Retinal pigment epithelial cell (primary cell): Measurements from ENCODE around the gene RCE1.

Experiments
- DNase-seq: peaks from one replicate; pipeline ENCODE4 v3.0.0-alpha.2; 2010; ENCODE audit warnings: low read depth
- H3K4me3 ChIP-seq: 2 replicates; pipeline ENCODE4 v1.5.1; 2011; ENCODE audit warnings: mild to moderate bottlenecking, low read length, control low read depth, moderate library complexity
- TF ChIP-seq, protein P1 (sequence below): conservative IDR thresholded peaks from 2 replicates; pipeline ENCODE4 v1.5.1; 2011; ENCODE audit warnings: low read depth, low read length, control low read depth, inconsistent platforms

The RCE1 gene

DNA sequence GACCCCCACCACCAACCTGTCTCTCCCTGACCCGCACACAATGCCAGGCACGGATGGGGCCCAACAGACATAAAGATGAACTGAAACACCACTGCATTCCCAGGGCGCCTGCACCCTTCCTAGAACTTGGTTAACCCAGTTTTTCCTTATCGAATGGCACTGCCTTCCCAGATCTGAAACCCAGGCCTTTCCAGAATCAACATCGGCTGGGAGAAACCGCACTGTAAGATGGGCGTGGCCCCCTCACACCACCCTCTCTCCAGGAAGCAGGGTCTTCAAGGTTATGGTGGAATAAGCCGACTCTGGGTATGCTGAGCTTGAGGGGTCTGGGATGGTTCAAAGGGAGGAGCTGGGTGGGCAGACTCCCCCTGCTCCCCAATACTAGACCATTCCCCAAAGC, 36.8 kb downstream of the RCE1 start:
- TF ChIP-seq, protein P1, sequence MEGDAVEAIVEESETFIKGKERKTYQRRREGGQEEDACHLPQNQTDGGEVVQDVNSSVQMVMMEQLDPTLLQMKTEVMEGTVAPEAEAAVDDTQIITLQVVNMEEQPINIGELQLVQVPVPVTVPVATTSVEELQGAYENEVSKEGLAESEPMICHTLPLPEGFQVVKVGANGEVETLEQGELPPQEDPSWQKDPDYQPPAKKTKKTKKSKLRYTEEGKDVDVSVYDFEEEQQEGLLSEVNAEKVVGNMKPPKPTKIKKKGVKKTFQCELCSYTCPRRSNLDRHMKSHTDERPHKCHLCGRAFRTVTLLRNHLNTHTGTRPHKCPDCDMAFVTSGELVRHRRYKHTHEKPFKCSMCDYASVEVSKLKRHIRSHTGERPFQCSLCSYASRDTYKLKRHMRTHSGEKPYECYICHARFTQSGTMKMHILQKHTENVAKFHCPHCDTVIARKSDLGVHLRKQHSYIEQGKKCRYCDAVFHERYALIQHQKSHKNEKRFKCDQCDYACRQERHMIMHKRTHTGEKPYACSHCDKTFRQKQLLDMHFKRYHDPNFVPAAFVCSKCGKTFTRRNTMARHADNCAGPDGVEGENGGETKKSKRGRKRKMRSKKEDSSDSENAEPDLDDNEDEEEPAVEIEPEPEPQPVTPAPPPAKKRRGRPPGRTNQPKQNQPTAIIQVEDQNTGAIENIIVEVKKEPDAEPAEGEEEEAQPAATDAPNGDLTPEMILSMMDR, result no peak
- H3K4me3 ChIP-seq, result no peak overlapping the region
- DNase-seq, result no peak

DNA sequence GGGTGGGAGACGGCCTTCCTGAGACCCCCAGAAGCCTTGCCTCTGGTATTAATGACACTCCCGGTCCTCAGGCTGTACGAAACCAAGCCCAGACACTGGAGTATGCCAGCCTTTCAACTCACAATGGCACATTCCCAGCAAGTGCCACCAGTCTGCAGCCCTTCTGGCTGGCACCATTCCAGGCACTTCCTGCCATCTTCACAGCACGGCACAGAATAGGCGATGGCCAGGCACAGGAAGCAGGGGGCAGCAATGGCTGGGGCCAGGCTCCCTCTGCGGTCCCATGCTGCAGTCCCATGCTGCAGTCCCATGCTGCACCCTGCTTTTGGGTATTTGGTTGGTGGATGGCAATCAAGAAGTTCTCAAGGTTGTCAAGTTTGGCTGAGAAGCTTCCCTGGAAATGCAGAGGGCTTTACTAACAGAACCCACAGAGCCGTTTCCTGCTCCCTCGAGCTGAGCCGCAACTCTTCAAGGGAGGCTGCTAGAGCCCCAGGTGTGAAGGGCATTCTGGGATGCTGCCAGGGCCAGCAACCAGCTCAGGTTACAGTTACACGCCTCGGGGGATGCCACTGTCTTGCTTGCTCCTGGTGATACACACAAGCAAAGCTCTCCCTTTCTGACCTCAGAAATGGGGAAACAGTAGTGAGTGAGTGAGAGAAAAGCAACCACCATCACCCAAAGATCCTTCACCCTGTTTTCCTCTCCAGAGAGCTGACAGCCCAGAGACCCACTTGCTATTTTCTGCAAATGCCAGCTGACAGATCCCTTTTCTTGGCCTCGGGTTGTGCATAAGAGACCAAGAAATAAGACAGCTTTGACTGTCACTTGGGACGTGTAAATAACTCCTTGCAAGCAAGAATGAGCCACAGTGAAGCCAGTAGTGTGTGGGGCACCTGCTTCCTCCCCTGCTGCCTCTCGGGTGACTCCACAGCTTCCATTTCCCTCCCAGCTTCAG, 37.5 kb downstream of the RCE1 start:
- TF ChIP-seq, protein P1, result no peak
- no peak for DNase-seq
- no peak overlapping the region for H3K4me3 ChIP-seq

DNA sequence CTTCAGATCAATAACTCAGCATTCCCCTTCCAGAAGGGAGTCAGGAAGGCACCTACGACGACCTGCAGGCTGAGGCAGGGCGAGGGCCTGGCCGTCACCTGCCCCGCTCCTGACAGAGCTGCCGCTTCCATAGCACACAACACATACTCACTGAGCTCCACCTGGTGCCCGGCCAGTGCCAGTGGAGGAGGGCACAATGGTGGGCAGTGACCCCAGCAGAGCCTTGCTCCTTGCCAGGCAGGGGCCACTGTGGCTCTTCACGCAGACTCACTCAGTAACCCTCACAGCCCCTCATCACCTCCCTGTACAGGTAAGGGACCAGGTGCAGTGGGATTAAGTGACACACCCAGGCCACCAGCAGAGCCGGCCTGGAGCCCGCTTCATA, 38.2 kb downstream of the RCE1 start:
- DNase-seq, result no peak
- TF ChIP-seq, protein P1, result no peak
- H3K4me3 ChIP-seq, result no peak overlapping the region

DNA sequence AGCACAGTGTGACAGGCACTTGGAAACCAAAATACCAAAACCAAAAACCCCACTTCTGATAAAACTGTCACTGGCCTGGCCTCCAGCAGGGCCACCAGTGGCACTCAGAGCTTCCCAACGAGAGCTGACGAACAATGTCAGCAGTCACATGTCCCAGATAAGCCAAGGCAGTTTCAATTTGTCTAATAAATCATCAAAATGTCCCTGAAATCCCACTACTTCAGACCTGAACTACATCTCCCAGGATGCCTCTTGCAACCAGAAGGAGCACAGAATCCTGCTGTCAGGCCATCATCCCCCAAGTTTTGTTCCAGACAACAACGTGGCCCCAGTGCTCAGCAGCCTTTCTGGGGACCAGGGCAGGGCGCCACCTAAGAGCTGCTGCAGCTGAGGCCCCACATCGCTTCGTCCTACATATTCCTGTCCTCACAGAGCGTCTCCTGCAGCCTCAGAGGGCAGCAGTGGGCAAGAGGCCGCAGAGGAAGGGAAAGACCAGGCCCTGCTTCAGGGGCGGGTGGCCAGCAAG, 38.7 kb downstream of the RCE1 start:
- DNase-seq, result no peak
- H3K4me3 ChIP-seq, result no peak overlapping the region
- TF ChIP-seq, protein P1, result no peak

DNA sequence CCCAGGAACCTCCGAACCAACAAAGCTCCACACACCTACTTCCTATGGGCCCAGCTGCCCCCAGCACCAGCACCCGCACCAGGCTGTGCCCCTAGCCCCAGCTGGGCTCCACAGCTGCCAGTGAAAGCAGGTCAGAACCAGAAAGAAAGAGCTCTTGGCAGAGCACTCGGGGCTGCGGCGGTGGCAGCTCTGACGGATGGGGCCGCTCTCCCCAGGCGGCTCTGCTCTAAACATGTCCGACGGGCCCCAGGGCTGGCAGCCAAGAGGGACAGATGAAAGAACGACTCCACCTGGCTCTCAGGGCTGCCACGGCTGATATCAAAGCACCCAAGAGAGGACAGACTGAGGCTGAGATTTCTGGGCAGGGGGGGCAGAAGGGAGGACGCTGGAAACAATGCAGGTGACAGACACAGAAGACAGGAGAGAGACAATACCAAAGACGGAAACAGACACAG, 39.3 kb downstream of the RCE1 start:
- TF ChIP-seq, protein P1, result no peak
- no peak for DNase-seq

DNA sequence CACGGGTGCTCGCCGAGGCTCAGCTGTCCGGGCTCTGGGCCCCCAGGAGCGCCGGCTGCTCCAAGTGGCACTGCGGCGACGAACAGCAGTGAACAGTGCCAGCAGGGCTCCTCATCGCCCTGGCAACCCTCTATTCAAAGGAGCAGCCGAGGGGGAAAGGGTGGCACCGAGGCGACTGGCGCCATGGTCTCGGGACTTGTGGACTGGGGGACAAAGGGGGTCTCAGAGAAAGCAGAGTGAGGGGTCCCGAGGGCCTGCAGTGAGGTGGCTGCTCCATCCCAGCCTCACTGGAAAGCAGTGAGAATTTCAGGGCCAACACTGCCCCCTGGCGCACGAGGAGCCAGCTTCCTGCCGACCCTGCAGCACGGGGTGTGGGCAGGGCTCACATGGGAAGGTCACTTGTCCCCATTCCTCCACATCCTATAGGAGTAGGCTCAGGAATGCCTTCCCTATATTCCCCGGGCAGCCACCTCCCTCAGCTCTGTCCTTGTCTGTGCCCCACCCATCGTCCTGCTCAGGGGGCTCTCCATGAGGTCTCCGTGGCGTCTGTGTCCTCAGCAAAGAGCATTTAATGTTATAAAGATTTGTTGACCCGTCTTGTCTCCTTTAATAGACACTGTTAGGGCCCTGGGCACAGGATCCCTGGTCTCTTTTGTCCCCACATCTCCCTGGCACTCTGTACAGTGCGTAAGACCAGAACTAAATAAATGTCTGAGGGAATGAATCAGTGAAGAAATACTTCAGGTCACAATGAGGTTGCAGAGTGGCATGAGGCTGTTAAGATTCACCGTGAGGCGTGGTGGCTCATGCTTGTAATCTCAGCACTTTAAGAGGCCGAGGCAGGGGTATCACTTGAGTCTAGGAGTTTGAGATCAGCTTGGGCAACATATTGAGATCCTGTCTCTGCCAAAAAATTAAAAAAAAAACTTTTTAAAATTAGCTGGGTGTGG, 40.0 kb downstream of the RCE1 start:
- H3K4me3 ChIP-seq, result no peak overlapping the region
- TF ChIP-seq, protein P1, result peak; percentile 79
- DNase-seq, result no peak

More for the DNA sequence above, 39.3 kb downstream of the RCE1 start:
- no peak overlapping the region for H3K4me3 ChIP-seq
